Spinal cord (tissue), 10 donors: ENCODE measurements around the gene KCNC3. TPM values are rescaled to one million over a fixed set of nuclear protein-coding genes. Genes with fewer than 3 reads are reported as not detected.

Source experiments
- DNase-seq, 6 donors: peaks; one replicate each; pipeline versions ENCODE4 v3.0.0 to v3.0.0-alpha.2; 2013 to 2015; ENCODE audit warnings: low spot score in 6 of 6, low read depth in 4 of 6
- H3K27ac ChIP-seq: one replicate; pipeline ENCODE4 v1.5.1; 2013; ENCODE audit warnings: low read depth, low read length, control low read depth
- H3K27me3 ChIP-seq: one replicate; pipeline ENCODE4 v1.6.1; 2013; ENCODE audit warnings: low read length; ENCODE audit not compliant: control insufficient read depth, insufficient read depth
- H3K36me3 ChIP-seq: one replicate; pipeline ENCODE4 v1.6.1; 2013; ENCODE audit warnings: low read length; ENCODE audit not compliant: control insufficient read depth, insufficient read depth
- H3K4me1 ChIP-seq: one replicate; pipeline ENCODE4 v1.6.1; 2013; ENCODE audit warnings: low read length; ENCODE audit not compliant: control insufficient read depth, insufficient read depth
- H3K4me3 ChIP-seq: one replicate; pipeline ENCODE4 v1.5.1; 2013; ENCODE audit warnings: low read depth, low read length, control low read depth
- H3K9me3 ChIP-seq: one replicate; pipeline ENCODE4 v1.6.1; 2013; ENCODE audit warnings: low read length; ENCODE audit not compliant: control insufficient read depth, insufficient read depth
- WGBS: methylation state at CpG from one replicate; pipeline ENCODE4 v1.1.5; 2013; ENCODE audit warnings: missing lambda C conversion rate; ENCODE audit not compliant: insufficient coverage; 5-methylcytosine and 5-hydroxymethylcytosine counted together
- long read RNA-seq, 4 donors: transcript quantifications; one replicate each; lab custom pipeline, GENCODE V29; 2026
- polyA plus RNA-seq, 2 donors: library from polyadenylated mRNA; unstranded; fragments of 120-200 nt; gene quantifications; one replicate each; pipeline ENCODE4 v1.2.1, GENCODE V29; 2013; ENCODE audit not compliant: insufficient read length in 2 of 2
- total RNA-seq, 2 donors: library from RNA; depleted of rRNA in 1 of 2; stranded (reverse); fragments of 120-200 nt in 1 of 2; fragments of >200 nt in 1 of 2; gene quantifications; one replicate each; pipeline versions ENCODE4 v1.2.3 to v1.2.4, GENCODE V29; 2013 to 2014
- donor health status: healthy.

KCNC3 gene
- total RNA-seq (1 to 10 TPM; 4.5 to 4.7 TPM), polyA plus RNA-seq (10 to 100 TPM; 36.5 to 48.3 TPM)
- long read RNA-seq, donor 1: 0 reads
- long read RNA-seq, donor 2, full-length matches to known transcripts: 2 of 2 reads
- long read RNA-seq, donor 2, partial matches to known transcripts: 0 of 2 reads
- long read RNA-seq, donor 2, other reads (novel, unspliced or antisense): 0 of 2 reads
- long read RNA-seq, donor 3: 0 reads
- long read RNA-seq, donor 4: 0 reads

- under 1% methylated on average over 40 of the region's 43 CpGs for WGBS
These were observed at the start of gene KCNC3 for GRCh38 chr19:50329146-50329925. Gene KCNC3, minus strand, starts transcription at chr19:50329377. Its CDS starts 295 bp downstream, at chr19:50329082.

GRCh38 chr19:50378863-50379236, 49.7 kb upstream of the KCNC3 start:
- 94% methylated on average over 10 of the region's 10 CpGs for WGBS
- H3K4me3 ChIP-seq: no peak overlapping the region
- H3K9me3 ChIP-seq: no peaks in the 10 kb centered on the region
- no peak overlapping the region for H3K27ac ChIP-seq
- DNase-seq: no peak
- peaks cover 58% of the 10 kb centered on the region for H3K36me3 ChIP-seq
- no peaks in the 10 kb centered on the region for H3K27me3 ChIP-seq
- H3K4me1 ChIP-seq: peaks cover 33% of the 10 kb centered on the region

More at GRCh38 chr19:50329146-50329925, at the start of gene KCNC3:
- Histone ChIP-seq H3K36me3 (peaks cover under 1% of the 10 kb centered on the region), H3K27ac (peak within 1 kb of the TSS; percentile 93), H3K27me3 (peaks cover 28% of the 10 kb centered on the region), H3K9me3 (no peaks in the 10 kb centered on the region), H3K4me1 (peaks cover 76% of the 10 kb centered on the region), H3K4me3 (peak within 1 kb of the TSS; percentile 36)
- peak; percentile 88 to 100 (median 98) for DNase-seq

- Histone ChIP-seq H3K9me3 (no peaks in the 10 kb centered on the region), H3K4me3 (no peak overlapping the region), H3K36me3 (peaks cover 58% of the 10 kb centered on the region), H3K4me1 (peaks cover 29% of the 10 kb centered on the region), H3K27me3 (no peaks in the 10 kb centered on the region), H3K27ac (no peak overlapping the region)
- no peak for DNase-seq
- WGBS: 96% methylated on average over 34 of the region's 36 CpGs
These were observed 49.1 kb upstream of the KCNC3 start for GRCh38 chr19:50378169-50378862.

GRCh38 chr19:50377517-50377916, 48.3 kb upstream of the KCNC3 start:
- WGBS: 80% methylated on average over 4 of the region's 9 CpGs
- no peak for DNase-seq
- Histone ChIP-seq H3K4me3 (no peak overlapping the region), H3K27ac (no peak overlapping the region), H3K9me3 (no peaks in the 10 kb centered on the region), H3K4me1 (peaks cover 29% of the 10 kb centered on the region), H3K27me3 (no peaks in the 10 kb centered on the region), H3K36me3 (peaks cover 53% of the 10 kb centered on the region)

GRCh38 chr19:50377051-50377461, 47.9 kb upstream of the KCNC3 start:
- no peak for DNase-seq
- no peak overlapping the region for H3K27ac ChIP-seq
- H3K4me3 ChIP-seq: no peak overlapping the region
- no peaks in the 10 kb centered on the region for H3K27me3 ChIP-seq
- WGBS: 32% methylated on average over 7 of the region's 7 CpGs
- peaks cover 48% of the 10 kb centered on the region for H3K36me3 ChIP-seq
- H3K9me3 ChIP-seq: no peaks in the 10 kb centered on the region
- H3K4me1 ChIP-seq: peaks cover 29% of the 10 kb centered on the region

- Histone ChIP-seq H3K27me3 (no peaks in the 10 kb centered on the region), H3K4me1 (peaks cover 25% of the 10 kb centered on the region), H3K9me3 (no peaks in the 10 kb centered on the region), H3K36me3 (peaks cover 42% of the 10 kb centered on the region), H3K4me3 (peak within 1 kb of the TSS; percentile 68), H3K27ac (peak within 1 kb of the TSS; percentile 96)
- peak; percentile 93 to 99 (median 96) for DNase-seq
- under 1% methylated on average over 55 of the region's 67 CpGs for WGBS
These were observed 47.2 kb upstream of the KCNC3 start, which contains the start of gene NR1H2 for GRCh38 chr19:50376166-50377050. Gene NR1H2, plus strand, starts transcription at chr19:50376457. Its CDS starts 1,149 bp downstream, at chr19:50377606.

GRCh38 chr19:50371914-50372475, 42.8 kb upstream of the KCNC3 start:
- 91% methylated on average over 4 of the region's 10 CpGs for WGBS
- no peaks in the 10 kb centered on the region for H3K9me3 ChIP-seq
- DNase-seq: no peak
- H3K4me3 ChIP-seq: no peak overlapping the region
- H3K4me1 ChIP-seq: peaks cover 22% of the 10 kb centered on the region
- H3K36me3 ChIP-seq: no peaks in the 10 kb centered on the region
- H3K27me3 ChIP-seq: no peaks in the 10 kb centered on the region
- H3K27ac ChIP-seq: no peak overlapping the region

GRCh38 chr19:50368649-50369570, 39.7 kb upstream of the KCNC3 start:
- H3K4me3 ChIP-seq: peak overlapping the region; percentile 83
- WGBS: 2% methylated on average over 22 of the region's 34 CpGs
- no peaks in the 10 kb centered on the region for H3K27me3 ChIP-seq
- DNase-seq: peak; percentile 68 to 97 (median 84)
- peak overlapping the region; percentile 88 for H3K27ac ChIP-seq
- no peaks in the 10 kb centered on the region for H3K36me3 ChIP-seq
- H3K4me1 ChIP-seq: peaks cover 15% of the 10 kb centered on the region
- no peaks in the 10 kb centered on the region for H3K9me3 ChIP-seq
